Stimulated activated CD8-positive, alpha-beta memory T cell treated with anti-CD3 and anti-CD28 coated beads, Interleukin-12 subunit alpha, Interleukin-12 subunit beta, amount 100 ng/mL, for 24 hours (primary cell): Measurements from ENCODE around the gene PIGR.

ENCODE experiments used
- DNase-seq: peaks from one replicate; pipeline ENCODE4 v3.0.0-alpha.2; 2020; ENCODE audit errors: extremely low read depth

PIGR gene, protein sequence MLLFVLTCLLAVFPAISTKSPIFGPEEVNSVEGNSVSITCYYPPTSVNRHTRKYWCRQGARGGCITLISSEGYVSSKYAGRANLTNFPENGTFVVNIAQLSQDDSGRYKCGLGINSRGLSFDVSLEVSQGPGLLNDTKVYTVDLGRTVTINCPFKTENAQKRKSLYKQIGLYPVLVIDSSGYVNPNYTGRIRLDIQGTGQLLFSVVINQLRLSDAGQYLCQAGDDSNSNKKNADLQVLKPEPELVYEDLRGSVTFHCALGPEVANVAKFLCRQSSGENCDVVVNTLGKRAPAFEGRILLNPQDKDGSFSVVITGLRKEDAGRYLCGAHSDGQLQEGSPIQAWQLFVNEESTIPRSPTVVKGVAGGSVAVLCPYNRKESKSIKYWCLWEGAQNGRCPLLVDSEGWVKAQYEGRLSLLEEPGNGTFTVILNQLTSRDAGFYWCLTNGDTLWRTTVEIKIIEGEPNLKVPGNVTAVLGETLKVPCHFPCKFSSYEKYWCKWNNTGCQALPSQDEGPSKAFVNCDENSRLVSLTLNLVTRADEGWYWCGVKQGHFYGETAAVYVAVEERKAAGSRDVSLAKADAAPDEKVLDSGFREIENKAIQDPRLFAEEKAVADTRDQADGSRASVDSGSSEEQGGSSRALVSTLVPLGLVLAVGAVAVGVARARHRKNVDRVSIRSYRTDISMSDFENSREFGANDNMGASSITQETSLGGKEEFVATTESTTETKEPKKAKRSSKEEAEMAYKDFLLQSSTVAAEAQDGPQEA

DNA sequence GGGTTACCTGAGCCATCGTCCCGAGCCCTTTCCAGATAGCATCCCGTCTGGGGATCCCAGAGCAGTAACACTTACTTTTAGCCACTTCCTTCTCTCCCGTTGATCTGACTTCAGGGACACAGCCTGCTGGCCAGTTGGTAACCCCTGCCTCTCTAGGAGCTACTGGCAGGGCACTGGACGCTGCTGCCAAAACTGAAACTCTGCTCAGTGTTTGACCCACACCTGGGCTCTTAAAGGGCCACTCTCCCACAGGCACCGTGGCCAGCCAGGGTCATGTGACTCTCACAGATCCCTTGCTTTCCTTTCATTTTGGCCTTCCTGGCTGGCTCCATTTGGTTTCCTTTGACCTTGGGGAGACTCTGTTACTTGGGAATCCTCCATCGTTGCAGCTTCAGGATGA is at the start of gene PIGR:
Gene PIGR, minus strand, starts transcription at position 206 of the 400 bp plus-strand sequence. CDS start 5,935 bp downstream, outside the sequence.
- DNase-seq, result no peak

DNA sequence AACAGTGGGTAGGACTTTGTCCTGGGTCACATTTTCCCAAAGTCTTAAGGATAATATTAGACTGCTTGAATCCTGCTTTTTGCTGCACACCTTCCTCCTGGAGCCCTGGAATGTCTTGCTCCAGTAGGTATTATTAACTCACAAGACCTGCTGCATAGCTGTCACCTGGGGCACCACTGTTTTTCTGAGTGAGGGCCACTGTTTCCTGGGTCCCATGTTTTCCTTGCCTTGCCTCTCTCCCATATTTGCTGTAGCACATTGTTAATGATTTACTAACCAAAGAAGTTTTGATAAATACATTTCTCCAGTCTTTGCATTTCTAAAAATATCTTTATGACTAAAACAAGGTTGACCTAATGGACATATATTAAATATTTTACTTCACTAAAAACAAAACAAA is 46.5 kb upstream of the PIGR start:
- DNase-seq, result no peak

DNA sequence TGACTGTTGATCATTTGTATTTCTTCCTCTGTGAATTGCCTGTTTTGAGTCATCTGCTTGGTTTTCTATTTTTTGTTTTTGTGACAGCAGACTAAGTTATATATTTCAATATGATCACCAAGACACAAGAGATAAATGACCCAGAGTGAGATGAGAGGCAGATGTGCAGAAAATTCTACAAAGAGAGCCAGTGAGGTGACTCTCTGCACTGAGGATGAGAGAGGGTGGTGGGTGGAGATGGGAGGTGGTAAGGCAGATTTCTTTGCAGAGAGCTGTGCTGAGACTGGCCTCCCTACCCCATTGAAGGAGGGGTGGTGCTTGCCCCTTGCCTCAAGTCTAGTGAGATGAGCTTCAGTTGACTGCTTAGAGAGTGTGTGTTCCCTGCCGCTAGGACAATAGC is 41.6 kb upstream of the PIGR start:
- DNase-seq, result no peak

DNA sequence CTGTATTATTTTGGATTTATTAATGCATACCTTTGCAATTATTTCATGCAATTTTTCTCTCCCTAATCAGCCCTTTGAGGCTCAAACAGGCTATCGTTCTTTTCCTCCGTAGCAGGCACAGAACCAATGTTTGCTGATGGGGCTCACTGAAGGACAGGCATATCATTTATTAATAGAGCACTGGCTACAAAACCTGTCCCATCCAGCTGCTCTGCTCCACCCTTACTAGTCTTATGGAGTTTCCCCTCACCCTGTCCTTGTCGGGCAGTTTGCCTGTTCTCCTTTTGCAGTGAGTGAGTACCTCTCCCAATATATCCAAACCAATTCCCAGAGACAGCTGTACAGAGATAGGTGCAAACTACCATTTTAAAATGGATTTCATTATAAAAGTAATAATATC is 40.6 kb upstream of the PIGR start:
- no peak for DNase-seq

DNA sequence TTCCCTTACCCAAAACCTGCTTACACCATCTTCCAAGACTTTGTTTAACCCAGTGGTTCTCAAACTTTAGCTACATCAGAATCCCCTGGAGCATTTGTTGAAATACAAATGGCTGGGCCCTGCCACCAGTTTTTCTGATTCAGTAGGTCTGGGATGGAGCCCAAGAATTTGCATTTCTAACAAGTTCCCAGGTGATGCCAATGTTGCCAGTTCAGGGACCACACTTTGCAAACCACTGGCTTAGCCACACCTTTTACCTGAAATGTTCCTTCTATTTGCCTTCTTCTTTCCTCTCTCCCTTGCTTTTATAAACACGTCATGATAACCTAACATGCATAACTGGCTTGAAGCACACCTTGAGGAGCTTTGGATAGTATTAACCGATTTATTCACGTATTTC is 40.1 kb upstream of the PIGR start:
- no peak for DNase-seq

DNA sequence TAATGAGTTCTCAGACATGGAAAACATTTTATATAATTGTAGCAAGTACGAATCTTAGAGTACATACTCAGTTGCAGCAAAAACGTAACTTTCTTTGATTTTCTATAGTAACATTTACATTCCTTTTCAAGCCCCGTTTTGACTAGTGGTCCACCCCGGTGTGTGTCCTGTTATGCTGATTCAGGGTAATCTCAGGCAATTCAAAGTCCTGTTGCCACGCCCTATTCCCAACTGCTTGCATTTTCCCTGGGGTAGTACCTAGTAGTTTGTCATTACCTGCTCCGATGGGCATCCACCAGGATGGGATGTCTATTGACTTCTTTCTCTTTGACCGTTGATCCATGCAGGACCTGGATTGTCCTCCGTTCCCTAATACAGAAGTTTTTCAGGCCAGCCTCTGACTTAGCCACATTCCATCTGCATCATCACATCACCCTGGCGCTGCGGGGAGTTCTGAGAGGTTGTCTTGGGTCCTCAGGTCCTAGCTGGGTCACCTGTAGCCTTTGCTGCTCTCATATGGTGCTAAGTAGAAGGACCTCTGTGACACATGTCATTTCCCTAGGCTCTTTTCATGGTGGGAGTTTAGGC is 39.0 kb upstream of the PIGR start:
- no peak for DNase-seq

DNA sequence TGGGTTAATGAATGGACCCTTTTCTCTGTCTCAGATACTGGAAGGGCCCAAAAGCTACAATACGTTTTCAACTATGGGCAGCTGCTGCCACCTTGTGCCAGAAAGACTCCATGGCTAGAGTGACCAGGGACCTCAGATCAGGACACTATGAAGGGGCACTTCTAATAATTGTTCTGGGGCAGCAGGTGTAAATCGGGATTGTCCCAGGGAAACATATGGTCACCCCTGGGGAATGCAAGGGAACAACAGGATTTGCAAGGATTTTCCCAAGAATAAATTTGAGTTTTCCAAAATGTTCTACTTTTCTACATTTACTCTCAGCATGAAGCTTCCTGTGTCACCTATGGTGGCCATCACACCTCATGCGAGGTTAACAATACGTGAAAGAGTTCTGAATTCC is 36.0 kb upstream of the PIGR start:
- no peak for DNase-seq

DNA sequence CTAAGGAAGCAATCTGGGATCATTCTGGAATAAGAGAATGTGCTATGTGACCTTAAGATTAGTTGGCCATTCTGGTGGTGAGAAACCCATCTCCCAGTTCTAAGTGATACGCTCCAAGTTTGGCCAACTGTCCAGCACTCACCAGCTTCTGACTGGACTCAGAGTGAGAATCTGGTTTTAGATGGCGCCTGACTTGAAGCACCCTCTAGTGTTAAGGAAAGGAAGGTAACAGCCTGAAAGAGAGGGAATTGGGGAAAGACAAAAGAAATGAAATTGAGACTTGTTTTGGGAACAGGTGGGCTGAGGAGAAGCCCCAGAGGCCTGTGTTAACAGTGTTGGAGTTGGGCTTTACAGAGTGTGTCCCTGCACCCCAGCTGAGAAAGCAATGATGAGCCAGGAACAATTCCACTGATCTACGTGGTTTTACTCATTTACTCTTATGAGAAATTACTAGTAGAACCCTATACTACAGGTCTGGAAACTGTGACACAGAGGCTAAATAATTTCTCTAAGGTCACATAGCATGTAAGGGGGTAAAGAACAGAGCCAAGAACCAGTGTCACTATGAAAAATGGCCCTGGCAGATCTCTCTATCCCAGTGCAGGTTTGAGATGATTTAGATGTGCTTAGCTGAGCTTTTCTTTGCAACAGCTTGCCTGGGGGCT is 33.2 kb upstream of the PIGR start:
- no peak for DNase-seq

DNA sequence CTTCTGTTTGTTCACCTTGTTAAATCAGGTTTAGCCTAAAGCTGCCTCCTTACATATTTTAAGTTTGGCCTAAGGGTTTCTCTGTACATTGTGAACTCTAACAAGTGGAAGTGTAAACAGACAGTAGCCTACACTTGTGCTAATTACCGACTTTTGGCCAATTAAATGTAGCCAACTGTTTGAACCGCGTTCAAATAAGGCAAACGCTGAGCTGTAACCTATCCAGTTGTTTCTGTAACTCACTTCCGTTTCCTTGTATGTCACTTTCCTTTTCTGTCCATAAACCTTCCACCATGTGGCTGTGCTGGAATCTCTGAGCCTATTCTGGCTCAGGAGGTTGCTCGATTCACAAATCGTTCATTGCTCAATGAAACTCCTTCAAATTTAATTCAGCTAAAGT is 32.0 kb upstream of the PIGR start:
- DNase-seq, result no peak

DNA sequence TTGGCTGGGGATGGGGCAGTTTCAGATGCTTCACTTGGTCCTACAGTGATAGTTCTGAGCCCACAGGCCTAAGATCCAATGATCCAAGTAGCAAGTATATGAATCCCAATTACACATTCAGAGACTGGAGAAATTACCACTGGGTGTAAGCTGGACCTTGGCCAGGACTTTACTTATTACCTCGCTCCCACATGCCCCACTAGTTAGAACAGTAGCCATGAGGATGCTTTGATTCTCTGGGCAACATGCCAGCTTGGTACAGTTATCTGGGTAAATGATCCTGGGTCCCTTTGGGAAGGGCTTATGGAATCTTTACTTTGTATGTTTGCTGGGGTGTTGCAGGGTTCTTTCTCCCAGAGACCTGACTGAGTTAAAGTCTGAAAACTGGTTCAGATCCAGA is 29.0 kb upstream of the PIGR start:
- DNase-seq, result no peak

DNA sequence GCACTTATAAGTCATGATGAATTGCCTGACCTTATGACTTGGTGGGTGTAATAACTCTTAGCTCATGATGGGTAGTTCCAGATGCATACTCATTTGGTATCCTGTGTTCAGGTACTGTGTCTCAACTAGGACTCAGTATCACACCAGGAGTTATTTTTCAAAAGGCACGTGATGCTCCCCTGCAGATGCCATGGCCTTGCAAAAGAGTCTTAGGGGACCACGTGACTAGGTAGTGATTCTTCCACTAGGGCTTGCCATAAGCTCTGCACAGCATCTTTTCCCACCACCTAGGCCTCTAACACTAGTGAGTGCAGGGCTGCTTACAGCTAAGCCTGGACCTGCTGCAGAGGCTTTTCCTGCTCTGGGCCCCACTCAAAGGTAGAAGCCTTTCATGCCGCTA is 27.9 kb upstream of the PIGR start:
- no peak for DNase-seq

DNA sequence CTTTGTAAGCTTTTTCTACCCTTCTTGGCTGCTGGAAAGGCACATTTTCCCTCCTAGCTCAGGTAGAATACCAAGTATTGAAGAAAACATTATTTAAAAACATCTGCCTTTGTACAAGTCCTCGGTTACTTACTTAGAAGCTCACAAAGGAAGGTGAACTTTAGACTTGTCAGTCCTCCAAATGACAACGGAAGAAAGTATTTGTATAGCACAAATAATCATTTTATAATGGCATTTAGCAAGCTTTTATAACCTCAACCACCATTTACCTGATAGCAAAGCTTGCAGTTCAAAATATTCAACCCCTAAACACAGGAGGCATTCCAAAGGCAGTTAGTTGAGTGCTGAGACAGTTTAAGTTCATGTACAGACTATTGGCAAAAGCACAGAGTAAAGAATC is 26.5 kb upstream of the PIGR start:
- DNase-seq, result no peak

DNA sequence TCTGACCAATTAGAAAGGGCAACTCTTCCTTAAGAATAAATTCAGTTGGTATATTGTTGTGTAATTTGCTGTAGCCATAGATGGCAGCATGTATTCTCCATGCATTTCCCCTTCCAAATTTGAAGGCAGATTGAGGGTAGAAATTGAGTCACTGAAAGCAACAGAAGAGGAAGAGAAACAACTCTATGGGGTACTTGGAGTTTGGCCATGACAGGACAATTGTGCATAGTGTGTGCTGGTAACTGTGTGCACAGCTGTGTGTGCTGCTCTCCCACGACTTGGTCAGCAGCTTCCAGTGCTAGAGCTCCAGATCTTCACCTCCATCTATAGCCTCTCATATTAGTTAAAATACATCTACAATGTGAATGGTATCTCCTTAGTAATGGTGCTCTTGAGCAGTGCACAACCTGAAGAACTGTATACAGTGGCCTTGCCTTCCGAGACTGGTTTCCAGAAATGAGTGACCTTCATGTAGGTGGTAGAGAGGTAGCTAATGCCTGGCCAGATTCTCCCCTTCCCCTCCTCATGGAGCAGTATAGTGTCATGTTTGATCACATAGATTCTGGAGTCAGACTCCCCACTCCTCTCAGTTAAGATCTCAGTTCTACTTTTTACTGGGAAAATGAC is 24.9 kb upstream of the PIGR start:
- no peak for DNase-seq

DNA sequence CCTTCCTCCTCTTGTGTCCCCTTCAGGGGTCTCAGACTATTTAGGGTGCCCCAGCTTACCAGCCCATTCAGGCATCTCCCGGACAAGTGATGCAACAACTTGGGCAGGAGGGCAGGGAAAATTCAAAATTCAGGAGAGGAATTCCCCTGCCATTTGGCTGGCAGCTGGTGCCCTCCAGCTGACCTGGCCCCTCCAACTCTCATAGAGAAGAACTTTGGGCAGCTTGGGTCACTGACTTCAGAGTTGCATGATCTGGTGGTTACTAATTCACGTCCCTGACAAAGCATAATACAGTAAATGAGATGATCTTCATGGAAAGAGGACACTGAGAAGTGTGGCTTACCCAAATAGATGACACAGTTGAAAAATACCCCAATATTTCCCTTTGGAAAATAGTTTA is 24.2 kb upstream of the PIGR start, which contains the start of gene FCAMR:
Gene FCAMR, minus strand, starts transcription at position 15 of the 400 bp plus-strand sequence. CDS start 335 bp downstream, outside the sequence.
- no peak for DNase-seq

DNA sequence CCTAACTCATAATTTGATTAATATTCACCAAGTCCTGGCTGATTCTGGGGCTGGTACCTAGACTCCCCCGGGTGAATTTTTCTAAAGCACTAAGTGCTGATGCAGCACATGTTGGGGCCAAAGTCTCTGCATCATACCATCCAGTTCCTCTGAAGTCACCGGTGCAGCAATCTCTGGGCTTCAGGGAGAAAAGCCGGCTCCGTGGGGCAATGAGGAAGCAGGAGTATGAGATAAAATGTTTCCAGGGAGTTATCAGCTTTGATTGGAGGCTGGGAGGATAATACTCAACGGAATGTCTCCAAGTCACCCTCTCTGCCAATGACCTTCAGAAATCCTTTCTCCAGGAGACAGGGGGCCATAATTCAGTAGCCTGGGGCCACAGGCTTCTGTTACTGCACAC is 22.8 kb upstream of the PIGR start:
- no peak for DNase-seq

DNA sequence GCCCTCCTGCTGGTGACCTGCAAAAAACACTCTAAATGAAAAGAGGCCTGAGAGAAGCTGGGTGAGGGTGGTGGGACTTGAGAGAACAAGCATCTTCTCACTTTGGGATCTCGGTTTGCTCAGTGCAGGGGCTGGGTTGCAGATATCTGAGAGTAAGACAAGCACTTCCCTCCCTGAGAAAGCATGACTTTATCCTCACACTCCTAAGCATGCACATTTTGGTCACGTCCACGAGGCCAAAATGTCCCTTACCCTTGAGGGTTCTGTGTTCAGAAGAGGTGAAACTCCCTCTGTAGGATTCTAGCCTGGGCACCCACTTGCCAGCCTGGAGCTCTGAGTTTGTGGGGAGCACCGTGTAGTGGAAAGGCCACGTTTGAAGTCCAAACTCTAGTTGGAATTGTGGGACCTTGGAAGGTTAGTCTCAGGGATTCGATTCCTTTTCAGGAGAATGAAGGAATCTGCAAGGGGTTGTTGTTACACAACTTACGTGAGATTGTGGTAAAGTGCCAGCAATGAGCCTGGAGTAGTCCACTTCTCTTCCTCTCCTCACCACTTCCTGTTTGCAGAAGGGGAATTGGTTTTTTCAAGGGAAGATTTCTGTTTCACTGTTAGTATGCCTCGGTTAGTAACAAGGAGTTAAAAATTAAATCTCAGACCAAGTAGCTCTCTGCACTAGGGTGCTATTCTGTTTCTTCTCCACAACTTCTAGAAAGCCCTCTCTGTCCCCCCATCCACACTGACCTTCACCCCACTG is 21.0 kb upstream of the PIGR start:
- DNase-seq, result no peak

DNA sequence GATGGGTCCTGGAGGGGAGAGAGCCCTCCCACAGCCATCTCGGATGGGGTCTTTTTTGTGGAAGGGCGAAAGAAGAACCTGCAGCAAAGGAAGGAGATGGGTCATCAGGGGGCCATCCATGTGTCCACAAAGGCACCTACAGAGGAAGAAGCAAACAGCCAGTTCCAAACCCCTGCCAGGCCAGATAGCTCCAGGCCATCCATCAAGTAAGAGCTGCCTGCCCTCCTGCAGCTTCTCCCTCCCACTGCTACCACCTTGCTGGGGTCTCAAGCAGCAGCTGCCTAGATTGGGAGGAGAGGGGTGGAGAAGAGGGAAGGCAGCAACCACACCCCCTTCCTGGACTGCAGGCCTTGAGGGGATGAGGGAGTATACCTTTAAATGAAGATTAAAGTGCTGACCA is 19.5 kb upstream of the PIGR start:
- no peak for DNase-seq

DNA sequence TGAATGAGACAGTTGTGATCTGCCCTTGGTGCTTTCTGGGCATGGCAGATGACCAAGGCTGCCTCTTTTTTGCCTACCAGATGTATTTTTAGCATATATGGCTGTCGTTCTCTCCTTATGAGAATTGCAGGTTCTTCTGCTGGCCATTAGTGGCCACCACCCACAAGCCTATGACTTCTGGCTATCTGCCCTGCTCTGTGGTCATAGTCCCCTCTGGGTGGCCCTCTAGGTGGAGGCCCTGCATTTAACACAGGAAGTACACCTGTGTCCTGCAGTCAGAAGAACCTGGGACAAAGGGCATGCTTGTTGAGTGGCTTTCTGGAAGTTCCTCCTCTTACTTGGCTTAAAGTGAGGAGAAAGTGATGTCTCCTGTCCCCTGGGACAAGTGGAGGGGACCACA is 17.5 kb upstream of the PIGR start:
- DNase-seq, result no peak

DNA sequence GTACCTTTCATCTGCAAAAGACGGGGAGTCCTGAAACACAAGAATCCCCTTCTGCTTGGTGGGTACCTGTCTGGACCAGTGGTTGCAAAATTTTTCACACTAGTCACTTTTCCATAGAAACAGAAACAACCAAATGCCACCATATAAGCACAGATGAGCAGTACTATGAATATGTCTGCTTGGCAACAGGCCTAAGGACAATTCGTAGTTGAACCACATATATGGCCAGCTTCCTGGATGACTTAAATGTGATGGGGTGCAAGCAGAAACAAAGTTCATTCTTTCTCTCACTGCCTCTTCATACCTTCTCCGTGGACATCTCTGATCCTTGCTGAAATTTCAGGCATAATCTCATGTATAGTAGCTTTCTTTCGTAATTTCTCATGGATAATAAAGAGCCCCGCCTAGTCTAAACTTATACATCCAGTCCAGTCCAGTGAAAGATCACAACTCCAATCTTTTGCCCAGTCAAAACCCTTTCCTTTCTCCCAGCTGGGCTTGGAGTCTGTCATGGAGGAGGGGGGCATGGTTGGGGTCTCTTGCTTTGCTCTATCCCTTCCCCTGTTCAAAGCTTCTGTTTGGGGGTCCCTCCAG is 16.9 kb upstream of the PIGR start:
- no peak for DNase-seq

DNA sequence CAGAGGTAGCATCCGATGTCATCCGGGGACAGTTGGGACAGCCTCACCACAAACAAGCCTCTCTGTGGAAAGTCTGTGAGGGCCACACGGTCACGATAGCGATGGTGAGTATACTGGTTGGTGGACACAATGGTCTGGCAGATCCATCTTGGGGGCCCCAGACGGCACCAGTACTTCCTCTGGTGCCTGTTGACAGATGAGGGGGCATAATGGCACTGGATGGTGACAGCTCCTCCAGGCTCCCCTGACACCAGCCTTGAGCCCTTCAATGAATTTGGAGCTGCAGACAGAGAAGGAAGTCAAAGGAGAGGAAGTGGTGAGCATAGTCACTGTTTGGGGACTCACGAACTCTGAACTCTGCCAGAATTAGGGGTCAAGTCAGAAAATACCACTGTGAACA is 16.0 kb upstream of the PIGR start:
- DNase-seq, result no peak

DNA sequence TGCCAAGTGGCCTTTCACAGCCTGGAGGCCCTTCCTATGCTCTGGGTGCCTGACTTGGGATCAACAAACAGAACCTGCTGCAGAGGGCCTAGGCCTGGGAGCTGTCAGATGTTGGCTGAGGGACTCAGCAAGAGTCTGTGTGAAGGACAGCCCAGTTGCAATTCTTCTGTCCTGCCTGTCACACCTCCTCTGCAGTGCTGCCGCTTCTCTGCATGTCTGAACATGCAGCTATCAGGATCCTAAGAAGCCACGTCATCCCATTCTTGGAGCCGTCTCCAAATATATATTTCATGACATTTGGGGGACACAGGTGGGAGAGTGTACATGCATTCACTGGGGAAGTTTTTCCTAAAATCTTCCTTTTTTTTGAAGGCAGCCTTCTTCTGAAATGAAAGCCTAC is 15.4 kb upstream of the PIGR start:
- DNase-seq, result no peak
